Vagina (tissue), 2 donors: Measurements from ENCODE around the gene PCDHGC4. TPM values are rescaled to one million over a fixed set of nuclear protein-coding genes. Genes with fewer than 3 reads are reported as not detected.

Experiments
- DNase-seq, 2 donors: peaks; one replicate each; pipeline ENCODE4 v3.0.0-alpha.2; 2017; ENCODE audit errors: extremely low spot score in 2 of 2
- H3K27ac ChIP-seq: fragments of 200-600 bp; sonication (generic); one replicate; pipeline ENCODE4 v1.5.1; 2019
- H3K27me3 ChIP-seq: fragments of 200-600 bp; sonication (generic); one replicate; pipeline ENCODE4 v1.5.1; 2019
- H3K36me3 ChIP-seq, 2 donors: fragments of 200-600 bp; sonication (generic); one replicate each; pipeline ENCODE4 v1.5.1; 2017 to 2019
- H3K4me1 ChIP-seq: fragments of 200-600 bp; sonication (generic); one replicate; pipeline ENCODE4 v1.5.1; 2019
- H3K4me3 ChIP-seq, 2 donors: fragments of 200-600 bp; sonication (generic); 1 replicate in 1 of 2; 2 replicates in 1 of 2; pipeline ENCODE4 v1.5.1; 2016 to 2019
- H3K9me3 ChIP-seq: fragments of 200-600 bp; sonication (generic); one replicate; pipeline ENCODE4 v1.5.1; 2019
- CTCF ChIP-seq, 3 experiments: fragments of 450-650 bp in 2 of 3; fragments of 200-600 bp in 1 of 3; sonication (generic) in 1 of 3; IDR thresholded peaks; one replicate each; pipeline ENCODE4 v1.5.1; 2017 to 2019; ENCODE audit warnings: antibody characterized with exemption in 3 of 3, mild to moderate bottlenecking in 2 of 3, moderate library complexity in 2 of 3
- POLR2A ChIP-seq, 2 donors: fragments of 450-650 bp; IDR thresholded peaks; one replicate each; pipeline ENCODE4 v1.6.1; 2017; ENCODE audit warnings: antibody characterized with exemption in 2 of 2, mild to moderate bottlenecking in 2 of 2, moderate library complexity in 2 of 2
- POLR2AphosphoS5 ChIP-seq, 2 donors: sonication (generic); formaldehyde crosslinking; IDR thresholded peaks; one replicate each; pipeline ENCODE4 v1.9.0; 2017; ENCODE audit warnings: antibody characterized with exemption in 2 of 2, mild to moderate bottlenecking in 2 of 2, low read depth in 1 of 2; ENCODE audit not compliant: insufficient read depth in 1 of 2
- intact Hi-C: fragments of 100-400 bp; cut with DNase I; formaldehyde crosslinking; loops from one replicate; pipeline ENCODE4 v1.15.1; 2023
- total RNA-seq: library from RNA; depleted of rRNA; stranded (reverse); fragments of >200 nt; gene quantifications from one replicate; pipeline ENCODE4 v1.2.3, GENCODE V29; 2016

PCDHGC4 gene
- total RNA-seq, 1 donor from 2014 or later = 4.9 TPM

- no peak overlapping the region for H3K4me3 ChIP-seq
- peak overlapping the region; percentile 94 for H3K27ac ChIP-seq
- TF ChIP-seq POLR2A (IDR thresholded peaks at IDR 0.05) (no peak), POLR2AphosphoS5 (IDR thresholded peaks at IDR 0.05; ENCODE audit: insufficient read depth in 1 of 2, low read depth in 1 of 2) (no peak), CTCF (IDR thresholded peaks at IDR 0.05) (no peak)
- H3K27me3 ChIP-seq = no peaks in the 10 kb centered on the region
- DNase-seq = no peak
- peaks cover 40% of the 10 kb centered on the region for H3K4me1 ChIP-seq
- intact Hi-C loops = no loop called here
- H3K9me3 ChIP-seq = no peaks in the 10 kb centered on the region
- peaks cover 3 to 20% of the 10 kb centered on the region in 2 donors for H3K36me3 ChIP-seq
Measured at GRCh38 chr5:141506381-141507155, 21.7 kb downstream of the PCDHGC4 start.

GRCh38 chr5:141507387-141508091, 22.7 kb downstream of the PCDHGC4 start:
- H3K4me1 ChIP-seq = peaks cover 48% of the 10 kb centered on the region
- H3K4me3 ChIP-seq = peak overlapping the region; percentile 34 to 42
- no peaks in the 10 kb centered on the region for H3K27me3 ChIP-seq

GRCh38 chr5:141508440-141508797, 23.6 kb downstream of the PCDHGC4 start:
- Histone ChIP-seq H3K27me3 (no peaks in the 10 kb centered on the region), H3K4me1 (peaks cover 57% of the 10 kb centered on the region), H3K27ac (peak overlapping the region; percentile 94), H3K9me3 (no peaks in the 10 kb centered on the region), H3K4me3 (peak overlapping the region; percentile 34 to 42), H3K36me3 (peaks cover 3 to 18% of the 10 kb centered on the region in 2 donors)
- no peak for TF ChIP-seq POLR2AphosphoS5 (IDR thresholded peaks at IDR 0.05; ENCODE audit: insufficient read depth in 1 of 2, low read depth in 1 of 2)
- no peak for TF ChIP-seq CTCF (IDR thresholded peaks at IDR 0.05)
- no peak for TF ChIP-seq POLR2A (IDR thresholded peaks at IDR 0.05)
- intact Hi-C loops = no loop called here
- no peak for DNase-seq

More at GRCh38 chr5:141507387-141508091, 22.7 kb downstream of the PCDHGC4 start:
- Histone ChIP-seq H3K36me3 (peaks cover 3 to 25% of the 10 kb centered on the region in 2 donors), H3K9me3 (no peaks in the 10 kb centered on the region), H3K27ac (peak overlapping the region; percentile 94)
- intact Hi-C loops = no loop called here
- DNase-seq = peak in 1 of 2 donors; percentile 96
- peak; percentile 5 to 87 for TF ChIP-seq POLR2AphosphoS5 (IDR thresholded peaks at IDR 0.05; ENCODE audit: insufficient read depth in 1 of 2, low read depth in 1 of 2)
- TF ChIP-seq CTCF (IDR thresholded peaks at IDR 0.05) = no peak

- DNase-seq = no peak
- Histone ChIP-seq H3K36me3 (peaks cover 3 to 18% of the 10 kb centered on the region in 2 donors), H3K27me3 (no peaks in the 10 kb centered on the region), H3K4me3 (peak overlapping the region; percentile 34 to 42), H3K27ac (peak overlapping the region; percentile 94), H3K9me3 (no peaks in the 10 kb centered on the region), H3K4me1 (peaks cover 63% of the 10 kb centered on the region)
- intact Hi-C loops = no loop called here
- peak in 1 of 2 donors; percentile 54 for TF ChIP-seq POLR2A (IDR thresholded peaks at IDR 0.05)
- TF ChIP-seq POLR2AphosphoS5 (IDR thresholded peaks at IDR 0.05; ENCODE audit: insufficient read depth in 1 of 2, low read depth in 1 of 2) = peak; percentile 27 to 86
- no peak for TF ChIP-seq CTCF (IDR thresholded peaks at IDR 0.05)
Measured at GRCh38 chr5:141508798-141509611, 24.2 kb downstream of the PCDHGC4 start.
